Trophoblast cell (in vitro differentiated cells and primary cell): Measurements from ENCODE around the gene SLC2A10.

Experiments
- DNase-seq, 2 donors: peaks; one replicate each; pipeline ENCODE4 v3.0.0-alpha.2; 2016
- H2AFZ ChIP-seq: 2 replicates; pipeline ENCODE4 v1.6.1; 2013; ENCODE audit warnings: low read length, moderate library complexity, mild to moderate bottlenecking; ENCODE audit not compliant: insufficient read depth, poor library complexity
- H2AK5ac ChIP-seq: 2 replicates; pipeline ENCODE4 v1.6.1; 2013; ENCODE audit warnings: mild to moderate bottlenecking, low read length
- H2BK120ac ChIP-seq: 2 replicates; pipeline ENCODE4 v1.6.1; 2013; ENCODE audit warnings: low read length, mild to moderate bottlenecking, moderate library complexity; ENCODE audit not compliant: insufficient read depth, poor library complexity
- H2BK12ac ChIP-seq: 2 replicates; pipeline ENCODE4 v1.6.1; 2013; ENCODE audit warnings: mild to moderate bottlenecking, low read length, moderate library complexity
- H2BK5ac ChIP-seq: 2 replicates; pipeline ENCODE4 v1.6.1; 2013; ENCODE audit warnings: low read length, low read depth, moderate library complexity, mild to moderate bottlenecking; ENCODE audit not compliant: poor library complexity
- H3K14ac ChIP-seq: 2 replicates; pipeline ENCODE4 v1.6.1; 2013; ENCODE audit warnings: mild to moderate bottlenecking, low read length
- H3K18ac ChIP-seq: 2 replicates; pipeline ENCODE4 v1.6.1; 2013; ENCODE audit warnings: mild to moderate bottlenecking, low read length
- H3K23ac ChIP-seq: 2 replicates; pipeline ENCODE4 v1.6.1; 2013; ENCODE audit warnings: low read length
- H3K27ac ChIP-seq: 2 replicates; pipeline ENCODE4 v1.5.1; 2013; ENCODE audit warnings: low read depth, mild to moderate bottlenecking, inconsistent platforms, low read length, moderate library complexity
- H3K27me3 ChIP-seq: 2 replicates; pipeline ENCODE4 v1.6.1; 2013; ENCODE audit warnings: inconsistent platforms, mild to moderate bottlenecking, low read length, moderate library complexity; ENCODE audit not compliant: insufficient read depth
- H3K36me3 ChIP-seq, 2 experiments: 1 replicate in 1 of 2; 2 replicates in 1 of 2; pipeline ENCODE4 v1.6.1; 2013; ENCODE audit warnings: low read length in 2 of 2, mild to moderate bottlenecking in 2 of 2, moderate library complexity in 1 of 2; ENCODE audit not compliant: insufficient read depth in 2 of 2, control insufficient read depth in 1 of 2
- H3K4ac ChIP-seq: 2 replicates; pipeline ENCODE4 v1.6.1; 2013; ENCODE audit warnings: low read depth, mild to moderate bottlenecking, low read length, moderate library complexity
- H3K4me1 ChIP-seq, 2 experiments: 1 replicate in 1 of 2; 2 replicates in 1 of 2; pipeline ENCODE4 v1.6.1; 2013; ENCODE audit warnings: low read length in 2 of 2, mild to moderate bottlenecking in 2 of 2, moderate library complexity in 1 of 2; ENCODE audit not compliant: insufficient read depth in 2 of 2, control insufficient read depth in 1 of 2
- H3K4me2 ChIP-seq: 2 replicates; pipeline ENCODE4 v1.6.1; 2013; ENCODE audit warnings: inconsistent platforms, mild to moderate bottlenecking, low read length, moderate library complexity
- H3K4me3 ChIP-seq: 2 replicates; pipeline ENCODE4 v1.5.1; 2013; ENCODE audit warnings: mild to moderate bottlenecking, low read depth, low read length, inconsistent platforms
- H3K79me1 ChIP-seq: one replicate; pipeline ENCODE4 v1.6.1; 2013; ENCODE audit warnings: low read length
- H3K79me2 ChIP-seq: 2 replicates; pipeline ENCODE4 v1.6.1; 2013; ENCODE audit warnings: low read length, mild to moderate bottlenecking; ENCODE audit not compliant: control insufficient read depth, insufficient read depth, poor library complexity
- H3K9ac ChIP-seq: 2 replicates; pipeline ENCODE4 v1.6.1; 2013; ENCODE audit warnings: mild to moderate bottlenecking, low read length
- H3K9me3 ChIP-seq: 2 replicates; pipeline ENCODE4 v1.6.1; 2013; ENCODE audit warnings: low read depth, mild to moderate bottlenecking, control low read depth, inconsistent platforms, low read length; ENCODE audit not compliant: insufficient read depth
- H4K12ac ChIP-seq: 2 replicates; pipeline ENCODE4 v1.6.1; 2013; ENCODE audit warnings: low read depth, mild to moderate bottlenecking, low read length, moderate library complexity
- H4K8ac ChIP-seq: 2 replicates; pipeline ENCODE4 v1.6.1; 2013; ENCODE audit warnings: low read depth, mild to moderate bottlenecking, low read length, moderate library complexity
- H4K91ac ChIP-seq: one replicate; pipeline ENCODE4 v1.6.1; 2013; ENCODE audit warnings: low read depth, mild to moderate bottlenecking, low read length, moderate library complexity
- WGBS: extraction: QIAGEN DNeasy Blood & Tissue Kit; methylation state at CpG from one replicate; pipeline ENCODE4 v1.1.7; 2013; ENCODE audit warnings: missing lambda C conversion rate; ENCODE audit not compliant: insufficient read length, insufficient coverage; ENCODE audit errors: extremely low coverage; 5-methylcytosine and 5-hydroxymethylcytosine counted together

Gene SLC2A10

GRCh38 chr20:46774943-46775560 lies 65.6 kb downstream of the SLC2A10 start:
- WGBS = no CpG with 5 or more reads among the region's 9 CpGs
- no peak overlapping the region for H2AFZ ChIP-seq
- no peak overlapping the region for H2AK5ac ChIP-seq

DNA sequence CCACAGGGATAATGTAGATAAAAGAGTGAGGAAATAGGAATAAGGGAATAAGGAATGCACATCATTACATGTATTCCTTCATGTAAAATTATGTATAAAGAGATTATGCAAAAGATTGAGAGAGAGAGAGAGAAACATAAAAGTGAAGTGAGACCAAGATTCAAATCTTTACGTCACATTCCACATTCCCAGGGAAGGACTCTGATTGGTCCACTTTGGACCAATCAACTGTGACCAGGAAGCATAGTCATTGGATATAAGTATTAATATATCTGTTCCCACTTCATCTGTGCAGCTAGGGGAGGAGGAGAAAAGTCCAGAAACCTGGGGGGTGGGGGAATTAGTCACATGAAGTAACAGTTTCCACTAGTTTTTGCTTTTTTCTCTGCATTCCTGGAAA lies 66.4 kb downstream of the SLC2A10 start:
- Histone ChIP-seq H3K9me3 (no peaks in the 10 kb centered on the region), H3K79me2 (no peaks in the 10 kb centered on the region), H3K23ac (no peak overlapping the region), H2BK5ac (no peak overlapping the region), H3K27me3 (no peaks in the 10 kb centered on the region), H3K4me1 (peaks cover 5 to 15% of the 10 kb centered on the region in 2 experiments), H2BK12ac (no peak overlapping the region), H2BK120ac (no peak overlapping the region), H3K4ac (no peak overlapping the region), H3K27ac (no peak overlapping the region), H3K4me3 (no peak overlapping the region), H3K79me1 (no peaks in the 10 kb centered on the region), H2AK5ac (no peak overlapping the region), H4K91ac (no peak overlapping the region), H4K12ac (no peak overlapping the region), H3K14ac (no peak overlapping the region), H2AFZ (no peak overlapping the region), H4K8ac (no peak overlapping the region), H3K4me2 (no peak overlapping the region), H3K18ac (no peak overlapping the region), H3K9ac (no peak overlapping the region), H3K36me3 (no peaks in the 10 kb centered on the region)
- WGBS = no CpG with 5 or more reads among the region's 1 CpG
- DNase-seq = no peak

More at GRCh38 chr20:46774943-46775560, 65.6 kb downstream of the SLC2A10 start:
- H2BK5ac ChIP-seq = no peak overlapping the region
- H2BK120ac ChIP-seq = no peak overlapping the region
- no peak overlapping the region for H4K91ac ChIP-seq
- no peak overlapping the region for H3K14ac ChIP-seq
- no peak overlapping the region for H3K4me2 ChIP-seq
- no peak overlapping the region for H3K4ac ChIP-seq
- H4K12ac ChIP-seq = no peak overlapping the region
- H3K4me3 ChIP-seq = no peak overlapping the region
- H3K27me3 ChIP-seq = no peaks in the 10 kb centered on the region
- no peak overlapping the region for H3K9ac ChIP-seq
- no peaks in the 10 kb centered on the region for H3K79me1 ChIP-seq
- H3K27ac ChIP-seq = no peak overlapping the region
- no peak overlapping the region for H3K23ac ChIP-seq
- H3K4me1 ChIP-seq = peaks cover 3 to 18% of the 10 kb centered on the region in 2 experiments
- no peaks in the 10 kb centered on the region for H3K9me3 ChIP-seq
- no peak overlapping the region for H2BK12ac ChIP-seq
- no peaks in the 10 kb centered on the region for H3K79me2 ChIP-seq
- H3K36me3 ChIP-seq = no peaks in the 10 kb centered on the region
- no peak overlapping the region for H3K18ac ChIP-seq
- peak; percentile 21 to 49 for DNase-seq
- no peak overlapping the region for H4K8ac ChIP-seq

DNA sequence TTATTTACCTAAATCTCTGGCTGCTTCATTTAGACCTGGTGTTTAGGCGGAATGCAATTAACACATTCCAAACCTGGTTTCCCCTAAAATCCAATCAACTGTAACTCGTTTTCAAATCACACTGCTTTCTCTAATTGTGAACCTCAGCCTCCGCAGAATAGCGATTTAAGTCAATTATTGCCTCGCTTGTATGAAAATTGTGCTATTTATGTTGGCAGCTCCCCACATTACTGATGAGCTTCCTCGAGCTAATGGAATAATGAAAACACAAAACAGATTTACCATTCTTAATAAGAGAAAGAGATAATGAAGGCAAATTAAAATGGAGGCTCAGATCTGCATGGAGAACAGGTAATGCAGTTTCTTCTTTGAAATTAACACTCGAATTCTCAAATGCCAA lies 67.9 kb downstream of the SLC2A10 start:
- H2BK12ac ChIP-seq = no peak overlapping the region
- H3K36me3 ChIP-seq = no peaks in the 10 kb centered on the region
- H2AK5ac ChIP-seq = no peak overlapping the region
- DNase-seq = no peak
- H3K9ac ChIP-seq = no peak overlapping the region
- H3K4me2 ChIP-seq = no peak overlapping the region
- no peak overlapping the region for H3K14ac ChIP-seq
- no peak overlapping the region for H2BK120ac ChIP-seq
- WGBS = no CpG with 5 or more reads among the region's 7 CpGs
- no peak overlapping the region for H2BK5ac ChIP-seq
- H2AFZ ChIP-seq = no peak overlapping the region
- no peak overlapping the region for H3K27ac ChIP-seq
- no peaks in the 10 kb centered on the region for H3K27me3 ChIP-seq
- H4K8ac ChIP-seq = no peak overlapping the region
- H3K4me1 ChIP-seq = peaks cover 5 to 12% of the 10 kb centered on the region in 2 experiments
- no peaks in the 10 kb centered on the region for H3K79me1 ChIP-seq
- no peak overlapping the region for H3K4me3 ChIP-seq
- no peak overlapping the region for H3K18ac ChIP-seq
- H3K23ac ChIP-seq = no peak overlapping the region
- no peaks in the 10 kb centered on the region for H3K79me2 ChIP-seq
- no peak overlapping the region for H4K91ac ChIP-seq
- no peak overlapping the region for H3K4ac ChIP-seq
- no peaks in the 10 kb centered on the region for H3K9me3 ChIP-seq
- no peak overlapping the region for H4K12ac ChIP-seq

GRCh38 chr20:46779831-46780230 lies 70.4 kb downstream of the SLC2A10 start:
- Histone ChIP-seq H3K23ac (no peak overlapping the region), H3K36me3 (no peaks in the 10 kb centered on the region), H3K79me2 (no peaks in the 10 kb centered on the region), H3K4ac (no peak overlapping the region), H3K27ac (no peak overlapping the region), H3K4me1 (peaks cover 5 to 12% of the 10 kb centered on the region in 2 experiments), H3K9me3 (no peaks in the 10 kb centered on the region), H3K4me2 (no peak overlapping the region), H2BK120ac (no peak overlapping the region), H3K27me3 (no peaks in the 10 kb centered on the region), H3K18ac (no peak overlapping the region), H2BK5ac (no peak overlapping the region), H2AFZ (no peak overlapping the region), H2BK12ac (no peak overlapping the region), H4K8ac (no peak overlapping the region), H4K12ac (no peak overlapping the region), H2AK5ac (no peak overlapping the region), H3K9ac (no peak overlapping the region), H4K91ac (no peak overlapping the region), H3K14ac (no peak overlapping the region), H3K4me3 (no peak overlapping the region), H3K79me1 (no peaks in the 10 kb centered on the region)
- no CpG with 5 or more reads among the region's 4 CpGs for WGBS
- DNase-seq = no peak
